T-helper 2 cell treated with Interferon-gamma antibody and Interleukin-4, amounts not matched to agents 100 ng/mL and 5 ng/mL, for 36 hours (primary cell): ENCODE measurements around the gene NFATC3. TPM values are rescaled to one million over a fixed set of nuclear protein-coding genes. Genes with fewer than 3 reads are reported as not detected.

Source experiments
- intact Hi-C: fragments of 100-400 bp; cut with micrococcal nuclease; formaldehyde crosslinking; loops from one replicate; pipeline ENCODE4 v1.15.1; 2023
- total RNA-seq: library from RNA; stranded (reverse); gene quantifications from 2 replicates; pipeline ENCODE4 v1.2.3, GENCODE V29; 2022

Gene NFATC3
- total RNA-seq, 1 donor from 2014 or later, result 205 TPM

GRCh38 chr16:68179855-68180254 is 94.7 kb downstream of the NFATC3 start:
- intact Hi-C loops, result no loop called here

- intact Hi-C loops, result no loop called here
These were observed 97.9 kb downstream of the NFATC3 start for GRCh38 chr16:68183046-68183445.

- intact Hi-C loops, result no loop called here
These were observed 101.7 kb downstream of the NFATC3 start for GRCh38 chr16:68186877-68187276.

- intact Hi-C loops, result no loop called here
These were observed 102.3 kb downstream of the NFATC3 start for GRCh38 chr16:68187505-68187904.

GRCh38 chr16:68188170-68188569 is 103.0 kb downstream of the NFATC3 start:
- intact Hi-C loops, result no loop called here

GRCh38 chr16:68190081-68190480 is 104.9 kb downstream of the NFATC3 start:
- intact Hi-C loops, result no loop called here

GRCh38 chr16:68190736-68191510 is 105.8 kb downstream of the NFATC3 start:
- intact Hi-C loops, result no loop called here

GRCh38 chr16:68194251-68194650 is 109.1 kb downstream of the NFATC3 start:
- intact Hi-C loops, result no loop called here

- intact Hi-C loops, result no loop called here
These were observed 112.1 kb downstream of the NFATC3 start for GRCh38 chr16:68197250-68197649.

GRCh38 chr16:68200088-68200783 is 115.1 kb downstream of the NFATC3 start:
- intact Hi-C loops, result no loop called here

GRCh38 chr16:68202091-68202519 is 116.9 kb downstream of the NFATC3 start:
- intact Hi-C loops, result no loop called here

GRCh38 chr16:68206245-68206644 is 121.1 kb downstream of the NFATC3 start:
- intact Hi-C loops, result no loop called here

GRCh38 chr16:68214726-68215125 is 129.6 kb downstream of the NFATC3 start:
- intact Hi-C loops, result no loop called here

- intact Hi-C loops, result no loop called here
These were observed 130.1 kb downstream of the NFATC3 start for GRCh38 chr16:68215302-68215701.

GRCh38 chr16:68216240-68216639 is 131.1 kb downstream of the NFATC3 start:
- intact Hi-C loops, result no loop called here

- intact Hi-C loops, result no loop called here
These were observed 132.3 kb downstream of the NFATC3 start for GRCh38 chr16:68217506-68217905.

- intact Hi-C loops, result no loop called here
These were observed 134.7 kb downstream of the NFATC3 start for GRCh38 chr16:68219725-68220351.

GRCh38 chr16:68223072-68223471 is 137.9 kb downstream of the NFATC3 start:
- intact Hi-C loops, result no loop called here

GRCh38 chr16:68226116-68226515 is 140.9 kb downstream of the NFATC3 start:
- intact Hi-C loops, result no loop called here

GRCh38 chr16:68227183-68227793 is 142.1 kb downstream of the NFATC3 start:
- intact Hi-C loops, result no loop called here

GRCh38 chr16:68227850-68228553 is 142.8 kb downstream of the NFATC3 start:
- intact Hi-C loops, result loop anchor here (2.0 kb wide), 1 partner anchor 133 kb away; no protein-coding TSS in a partner anchor
